Measurements from ENCODE around the gene MAN1A2. TPM values are rescaled to one million over a fixed set of nuclear protein-coding genes. Genes with fewer than 3 reads are reported as not detected.
A peak's percentile ranks its signal among the peaks of the same experiment; 100 is the strongest.

The MAN1A2 gene
- polyA plus RNA-seq, 3 donors = 4.0 to 10.5 (median 7.2) TPM

- Mint-ChIP-seq H3K4me1 (no peaks in the 10 kb centered on the region), H3K27me3 (ENCODE audit: low read depth in 3 of 3) (no peaks in the 10 kb centered on the region), H3K9me3 (peaks cover 0 to 17% (median 5%) of the 10 kb centered on the region in 7 donors), H3K4me3 (no peak overlapping the region), H3K27ac (no peak overlapping the region), H3K36me3 (peaks cover 48 to 55% of the 10 kb centered on the region in 2 donors)
- H3K9me3 ChIP-seq (replicated peaks in 1 of 2; ENCODE audit: control insufficient read depth in 1 of 2, insufficient read depth in 1 of 2, low read length in 2 of 2) = no peaks in the 10 kb centered on the region
- H3K27ac ChIP-seq (ENCODE audit: low read depth in 1 of 2, low read length in 2 of 2) = no peak overlapping the region
- H3K36me3 ChIP-seq (replicated peaks in 1 of 2; ENCODE audit: control insufficient read depth in 1 of 2, insufficient read depth in 2 of 2, low read length in 2 of 2) = peaks cover 0 to 6% of the 10 kb centered on the region in 2 donors
- TF ChIP-seq CTCF (IDR thresholded peaks at IDR 0.05) = no peak
- no peaks in the 10 kb centered on the region for H3K4me1 ChIP-seq (ENCODE audit: control insufficient read depth in 1 of 2, insufficient read depth in 2 of 2, low read length in 2 of 2)
- intact Hi-C loops (cut with micrococcal nuclease) = no loop called here
- no peak overlapping the region for H3K4me3 ChIP-seq (replicated peaks in 1 of 3; ENCODE audit: low read depth in 2 of 3, low read length in 3 of 3)
- H3K27me3 ChIP-seq (ENCODE audit: control insufficient read depth in 2 of 2, insufficient read depth in 2 of 2, low read length in 2 of 2) = no peaks in the 10 kb centered on the region
- H3K4me2 ChIP-seq (replicated peaks; ENCODE audit: extremely low read depth, low read length, poor library complexity, severe bottlenecking) = no peak overlapping the region
- H3K79me2 ChIP-seq (ENCODE audit: insufficient read depth, low read length) = no peaks in the 10 kb centered on the region
- no peak overlapping the region for H2AFZ ChIP-seq (ENCODE audit: insufficient read depth, low read depth, low read length, poor library complexity, severe bottlenecking)
- no peak overlapping the region for H3K9ac ChIP-seq (ENCODE audit: insufficient read depth, low read length, poor library complexity, severe bottlenecking)
- no peak for DNase-seq
- H4K20me1 ChIP-seq (ENCODE audit: insufficient read depth, low read length) = no peaks in the 10 kb centered on the region
These were observed 111.8 kb downstream of the MAN1A2 start for GRCh38 chr1:117479086-117479485.

- H3K27me3 ChIP-seq (ENCODE audit: control insufficient read depth in 2 of 2, insufficient read depth in 2 of 2, low read length in 2 of 2) = no peaks in the 10 kb centered on the region
- 83% methylated on average over 1 of the region's 1 CpG for WGBS (ENCODE audit: insufficient coverage)
- no peak overlapping the region for H3K27ac ChIP-seq (ENCODE audit: low read depth in 1 of 2, low read length in 2 of 2)
- no peak overlapping the region for H2AFZ ChIP-seq (ENCODE audit: insufficient read depth, low read depth, low read length, poor library complexity, severe bottlenecking)
- DNase-seq = no peak
- intact Hi-C loops (cut with micrococcal nuclease) = no loop called here
- no peak for TF ChIP-seq CTCF (IDR thresholded peaks at IDR 0.05)
- H3K36me3 ChIP-seq (replicated peaks in 1 of 2; ENCODE audit: control insufficient read depth in 1 of 2, insufficient read depth in 2 of 2, low read length in 2 of 2) = peaks cover 0 to 6% of the 10 kb centered on the region in 2 donors
- Mint-ChIP-seq H3K27me3 (ENCODE audit: low read depth in 3 of 3) (no peaks in the 10 kb centered on the region), H3K4me3 (no peak overlapping the region), H3K27ac (peak overlapping the region in 2 of 7 donors; percentile 53 to 64), H3K36me3 (peaks cover 45 to 48% of the 10 kb centered on the region in 2 donors), H3K9me3 (peaks cover 0 to 13% (median 1%) of the 10 kb centered on the region in 7 donors), H3K4me1 (no peaks in the 10 kb centered on the region)
- no peaks in the 10 kb centered on the region for H3K4me1 ChIP-seq (ENCODE audit: control insufficient read depth in 1 of 2, insufficient read depth in 2 of 2, low read length in 2 of 2)
- no peaks in the 10 kb centered on the region for H3K79me2 ChIP-seq (ENCODE audit: insufficient read depth, low read length)
- no peaks in the 10 kb centered on the region for H4K20me1 ChIP-seq (ENCODE audit: insufficient read depth, low read length)
- H3K4me3 ChIP-seq (replicated peaks in 1 of 3; ENCODE audit: low read depth in 2 of 3, low read length in 3 of 3) = no peak overlapping the region
- H3K9me3 ChIP-seq (replicated peaks in 1 of 2; ENCODE audit: control insufficient read depth in 1 of 2, insufficient read depth in 1 of 2, low read length in 2 of 2) = no peaks in the 10 kb centered on the region
- H3K4me2 ChIP-seq (replicated peaks; ENCODE audit: extremely low read depth, low read length, poor library complexity, severe bottlenecking) = no peak overlapping the region
- H3K9ac ChIP-seq (ENCODE audit: insufficient read depth, low read length, poor library complexity, severe bottlenecking) = no peak overlapping the region
These were observed 114.2 kb downstream of the MAN1A2 start for GRCh38 chr1:117481410-117481809.
